ENCODE data around the gene TFRC. TPM values are rescaled to one million over a fixed set of nuclear protein-coding genes. Genes with fewer than 3 reads are reported as not detected.
"Not testable (repeated sequence)": the region's sequence is repeated elsewhere in the genome, so short reads cannot be mapped to it uniquely, and the experiment has no call there.

Gene TFRC
- total RNA-seq, 1 donor from 2014 or later = 102 TPM

GRCh38 chr3:196121066-196121465 is 39.2 kb upstream of the TFRC start:
- no peak for DNase-seq (ENCODE audit: low read depth)
- no peak for TF ChIP-seq CTCF (conservative IDR thresholded peaks at IDR 0.05; ENCODE audit: low read depth, low read length)
- H3K4me3 ChIP-seq (ENCODE audit: low read depth, low read length) = no peak overlapping the region

GRCh38 chr3:196120291-196120951 is 38.5 kb upstream of the TFRC start:
- TF ChIP-seq CTCF (conservative IDR thresholded peaks at IDR 0.05; ENCODE audit: low read depth, low read length) = no peak
- DNase-seq (ENCODE audit: low read depth) = no peak
- no peak overlapping the region for H3K4me3 ChIP-seq (ENCODE audit: low read depth, low read length)

- DNase-seq (ENCODE audit: low read depth) = no peak
- H3K4me3 ChIP-seq (ENCODE audit: low read depth, low read length) = no peak overlapping the region
- TF ChIP-seq CTCF (conservative IDR thresholded peaks at IDR 0.05; ENCODE audit: low read depth, low read length) = no peak
These were observed 35.9 kb upstream of the TFRC start for GRCh38 chr3:196117809-196118208.

- no peak for DNase-seq (ENCODE audit: low read depth)
- no peak for TF ChIP-seq CTCF (conservative IDR thresholded peaks at IDR 0.05; ENCODE audit: low read depth, low read length)
- no peak overlapping the region for H3K4me3 ChIP-seq (ENCODE audit: low read depth, low read length)
These were observed 33.8 kb upstream of the TFRC start for GRCh38 chr3:196115678-196116083.

GRCh38 chr3:196111939-196112386 is 30.1 kb upstream of the TFRC start:
- no peak for TF ChIP-seq CTCF (conservative IDR thresholded peaks at IDR 0.05; ENCODE audit: low read depth, low read length)

GRCh38 chr3:196108075-196108743 is 26.3 kb upstream of the TFRC start:
- DNase-seq (ENCODE audit: low read depth) = no peak
- no peak overlapping the region for H3K4me3 ChIP-seq (ENCODE audit: low read depth, low read length)
- no peak for TF ChIP-seq CTCF (conservative IDR thresholded peaks at IDR 0.05; ENCODE audit: low read depth, low read length)

More at GRCh38 chr3:196111939-196112386, 30.1 kb upstream of the TFRC start:
- no peak overlapping the region for H3K4me3 ChIP-seq (ENCODE audit: low read depth, low read length)
- no peak for DNase-seq (ENCODE audit: low read depth)

- H3K4me3 ChIP-seq (ENCODE audit: low read depth, low read length); DNase-seq (ENCODE audit: low read depth): not testable (repeated sequence)
These were observed 22.8 kb upstream of the TFRC start for GRCh38 chr3:196104707-196105106.

GRCh38 chr3:196098365-196098980 is 16.6 kb upstream of the TFRC start:
- DNase-seq (ENCODE audit: low read depth); H3K4me3 ChIP-seq (ENCODE audit: low read depth, low read length): not testable (repeated sequence)

All from epithelial cell of proximal tubule (primary cell).